Activated naive CD8-positive, alpha-beta T cell (primary cell): Measurements from ENCODE around the gene GPR68.
A peak's percentile ranks its signal among the peaks of the same experiment; 100 is the strongest.

Experiments used
- H3K27ac Mint-ChIP-seq: one replicate; pipeline ENCODE4 v1.8.0; 2021; ENCODE audit warnings: mixed read lengths
- H3K27me3 Mint-ChIP-seq: one replicate; pipeline ENCODE4 v1.8.0; 2021; ENCODE audit warnings: mixed read lengths
- H3K36me3 Mint-ChIP-seq: one replicate; pipeline ENCODE4 v1.8.0; 2021; ENCODE audit warnings: mixed read lengths
- H3K4me1 Mint-ChIP-seq: one replicate; pipeline ENCODE4 v1.8.0; 2021; ENCODE audit warnings: low read depth, mixed read lengths
- H3K4me3 Mint-ChIP-seq: one replicate; pipeline ENCODE4 v1.8.0; 2021; ENCODE audit warnings: mild to moderate bottlenecking, mixed read lengths
- H3K9me3 Mint-ChIP-seq: one replicate; pipeline ENCODE4 v1.8.0; 2021; ENCODE audit warnings: low read depth, mixed read lengths

The GPR68 gene, protein sequence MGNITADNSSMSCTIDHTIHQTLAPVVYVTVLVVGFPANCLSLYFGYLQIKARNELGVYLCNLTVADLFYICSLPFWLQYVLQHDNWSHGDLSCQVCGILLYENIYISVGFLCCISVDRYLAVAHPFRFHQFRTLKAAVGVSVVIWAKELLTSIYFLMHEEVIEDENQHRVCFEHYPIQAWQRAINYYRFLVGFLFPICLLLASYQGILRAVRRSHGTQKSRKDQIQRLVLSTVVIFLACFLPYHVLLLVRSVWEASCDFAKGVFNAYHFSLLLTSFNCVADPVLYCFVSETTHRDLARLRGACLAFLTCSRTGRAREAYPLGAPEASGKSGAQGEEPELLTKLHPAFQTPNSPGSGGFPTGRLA

GRCh38 chr14:91244501-91244901 lies at the start of gene GPR68:
GPR68 (minus strand) TSS chr14:91244704; CDS start chr14:91235050, 9,654 bp downstream.
- H3K9me3 Mint-ChIP-seq, result peaks cover 4% of the 10 kb centered on the region
- peak within 1 kb of the TSS; percentile 100 for H3K27ac Mint-ChIP-seq
- H3K27me3 Mint-ChIP-seq, result no peaks in the 10 kb centered on the region
- peaks cover 87% of the 10 kb centered on the region for H3K4me1 Mint-ChIP-seq
- peaks cover 9% of the 10 kb centered on the region for H3K36me3 Mint-ChIP-seq
- H3K4me3 Mint-ChIP-seq, result peak within 1 kb of the TSS; percentile 75

DNA sequence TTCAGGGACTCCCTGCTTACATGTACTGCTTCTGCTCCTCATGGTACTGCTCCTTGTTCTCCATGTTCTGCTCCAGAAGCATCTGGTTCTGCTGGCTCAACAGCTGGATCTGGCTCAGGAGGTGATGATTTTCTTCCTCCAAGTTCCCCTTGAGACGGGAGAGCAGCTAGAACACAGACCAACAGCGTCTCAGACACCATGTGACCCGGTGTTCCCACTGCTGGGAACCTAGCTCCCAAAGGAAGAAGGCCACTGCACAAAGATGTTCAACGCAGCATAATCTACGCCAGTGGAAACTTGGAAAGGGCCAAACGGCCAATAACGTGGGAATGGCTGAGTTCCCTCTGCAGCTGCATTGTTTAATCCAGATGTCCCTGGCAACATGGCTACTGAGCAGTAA lies 49.6 kb upstream of the GPR68 start:
- H3K36me3 Mint-ChIP-seq, result no peaks in the 10 kb centered on the region
- H3K27ac Mint-ChIP-seq, result peak overlapping the region; percentile 64

GRCh38 chr14:91293281-91293680 lies 48.8 kb upstream of the GPR68 start:
- no peaks in the 10 kb centered on the region for H3K27me3 Mint-ChIP-seq
- H3K36me3 Mint-ChIP-seq, result no peaks in the 10 kb centered on the region
- no peak overlapping the region for H3K4me3 Mint-ChIP-seq
- H3K4me1 Mint-ChIP-seq, result peaks cover 4% of the 10 kb centered on the region
- peak overlapping the region; percentile 81 for H3K27ac Mint-ChIP-seq
- no peaks in the 10 kb centered on the region for H3K9me3 Mint-ChIP-seq

More for the DNA sequence above, 49.6 kb upstream of the GPR68 start:
- Mint-ChIP-seq H3K4me3 (no peak overlapping the region), H3K9me3 (no peaks in the 10 kb centered on the region), H3K4me1 (peaks cover 8% of the 10 kb centered on the region), H3K27me3 (no peaks in the 10 kb centered on the region)

GRCh38 chr14:91292491-91292890 lies 48.0 kb upstream of the GPR68 start:
- Mint-ChIP-seq H3K4me1 (peaks cover 4% of the 10 kb centered on the region), H3K4me3 (no peak overlapping the region), H3K9me3 (no peaks in the 10 kb centered on the region), H3K27ac (peak overlapping the region; percentile 86), H3K27me3 (no peaks in the 10 kb centered on the region), H3K36me3 (no peaks in the 10 kb centered on the region)

GRCh38 chr14:91291786-91292405 lies 47.4 kb upstream of the GPR68 start:
- H3K4me1 Mint-ChIP-seq, result peaks cover 4% of the 10 kb centered on the region
- H3K4me3 Mint-ChIP-seq, result no peak overlapping the region
- no peaks in the 10 kb centered on the region for H3K9me3 Mint-ChIP-seq
- peak overlapping the region; percentile 86 for H3K27ac Mint-ChIP-seq
- H3K36me3 Mint-ChIP-seq, result no peaks in the 10 kb centered on the region
- H3K27me3 Mint-ChIP-seq, result no peaks in the 10 kb centered on the region

DNA sequence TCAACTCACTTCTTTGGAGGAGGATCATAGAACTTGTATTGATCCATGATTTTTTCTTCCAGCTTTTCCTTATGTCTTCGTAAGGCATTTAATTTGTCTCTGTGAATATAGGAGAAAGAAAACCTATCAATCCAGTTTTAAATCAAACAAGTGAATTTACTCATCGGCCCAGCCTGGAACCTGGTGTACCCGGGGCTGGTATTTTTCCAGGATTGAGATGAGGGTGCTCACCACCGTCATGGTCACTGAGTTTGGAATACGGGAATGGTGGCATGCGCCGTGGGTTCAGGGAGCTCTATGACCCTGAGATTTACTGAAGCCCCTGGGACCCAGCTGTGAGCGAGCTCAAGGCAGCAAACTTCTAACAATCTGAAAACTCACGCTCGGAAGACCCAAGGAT lies 46.5 kb upstream of the GPR68 start:
- no peaks in the 10 kb centered on the region for H3K9me3 Mint-ChIP-seq
- H3K27ac Mint-ChIP-seq, result no peak overlapping the region
- H3K36me3 Mint-ChIP-seq, result no peaks in the 10 kb centered on the region
- H3K27me3 Mint-ChIP-seq, result no peaks in the 10 kb centered on the region
- peaks cover 7% of the 10 kb centered on the region for H3K4me1 Mint-ChIP-seq
- no peak overlapping the region for H3K4me3 Mint-ChIP-seq

- peaks cover 14% of the 10 kb centered on the region for H3K4me1 Mint-ChIP-seq
- H3K4me3 Mint-ChIP-seq, result no peak overlapping the region
- no peak overlapping the region for H3K27ac Mint-ChIP-seq
- no peaks in the 10 kb centered on the region for H3K27me3 Mint-ChIP-seq
- no peaks in the 10 kb centered on the region for H3K9me3 Mint-ChIP-seq
- H3K36me3 Mint-ChIP-seq, result peaks cover 5% of the 10 kb centered on the region
Measured at GRCh38 chr14:91289464-91289863, 45.0 kb upstream of the GPR68 start.

DNA sequence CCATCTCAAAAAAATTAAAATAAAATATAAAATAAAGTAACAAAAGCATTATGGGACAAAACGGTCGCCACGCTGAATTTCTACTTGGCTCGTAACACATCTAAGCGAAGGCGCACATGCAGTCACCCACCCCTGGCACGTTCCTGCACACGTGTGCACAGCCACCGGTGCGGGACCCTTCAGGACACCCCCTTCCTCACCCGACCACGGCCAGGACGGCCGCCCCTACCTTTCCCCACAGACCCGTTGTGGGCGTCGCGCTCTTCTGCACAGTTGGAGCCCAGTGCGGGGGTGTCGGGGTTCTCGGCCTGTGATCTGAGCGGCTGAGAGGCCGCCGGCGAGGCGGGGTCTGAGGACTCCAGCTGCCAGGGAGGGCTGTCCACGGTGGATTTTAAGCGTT lies 44.4 kb upstream of the GPR68 start:
- no peak overlapping the region for H3K4me3 Mint-ChIP-seq
- H3K27ac Mint-ChIP-seq, result no peak overlapping the region
- H3K36me3 Mint-ChIP-seq, result peaks cover 5% of the 10 kb centered on the region
- H3K9me3 Mint-ChIP-seq, result no peaks in the 10 kb centered on the region
- no peaks in the 10 kb centered on the region for H3K27me3 Mint-ChIP-seq
- H3K4me1 Mint-ChIP-seq, result peaks cover 10% of the 10 kb centered on the region

- H3K4me1 Mint-ChIP-seq, result peaks cover 11% of the 10 kb centered on the region
- no peaks in the 10 kb centered on the region for H3K9me3 Mint-ChIP-seq
- no peak overlapping the region for H3K4me3 Mint-ChIP-seq
- H3K27ac Mint-ChIP-seq, result peak overlapping the region; percentile 87
- H3K27me3 Mint-ChIP-seq, result no peaks in the 10 kb centered on the region
- peaks cover 5% of the 10 kb centered on the region for H3K36me3 Mint-ChIP-seq
Measured at GRCh38 chr14:91286530-91286937, 42.0 kb upstream of the GPR68 start.

DNA sequence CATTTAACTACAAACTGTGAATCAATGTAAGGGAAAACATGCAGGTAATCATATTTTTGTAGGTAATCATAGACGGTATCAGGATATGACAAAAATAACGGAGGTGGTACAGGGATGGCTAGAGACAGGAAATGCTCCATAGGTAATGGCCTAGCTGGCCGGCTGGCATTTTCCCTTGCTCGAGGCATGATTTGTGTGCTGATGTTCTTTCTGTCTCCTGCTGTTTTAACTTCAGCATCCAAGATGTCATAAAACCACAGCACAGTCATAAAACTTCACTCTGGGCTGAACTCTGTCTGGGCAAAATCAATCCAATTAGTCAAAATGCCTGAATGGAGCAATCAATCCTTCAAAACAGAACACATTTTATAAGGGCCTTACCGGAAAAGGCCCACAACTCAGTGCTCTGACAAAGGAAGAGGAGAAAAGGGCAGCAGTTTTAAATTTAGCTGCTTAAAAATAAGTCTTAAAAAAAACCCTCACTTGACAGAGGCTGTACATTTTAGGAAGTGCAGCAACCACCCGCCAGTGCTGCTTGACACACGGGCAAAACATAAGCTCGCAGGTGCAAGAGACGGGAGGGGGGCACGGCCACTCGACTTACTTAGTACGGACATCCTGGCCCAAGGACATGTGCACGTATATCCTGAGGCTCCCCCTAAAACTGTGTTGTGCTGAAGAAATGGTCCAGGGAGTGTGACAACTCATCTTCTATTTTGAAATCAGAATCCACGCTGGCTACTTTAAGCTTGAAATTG lies 40.5 kb upstream of the GPR68 start:
- Mint-ChIP-seq H3K27me3 (no peaks in the 10 kb centered on the region), H3K36me3 (peaks cover 5% of the 10 kb centered on the region), H3K4me1 (peaks cover 11% of the 10 kb centered on the region), H3K4me3 (no peak overlapping the region), H3K9me3 (no peaks in the 10 kb centered on the region), H3K27ac (peak overlapping the region; percentile 76)

GRCh38 chr14:91284146-91284790 lies 39.8 kb upstream of the GPR68 start:
- H3K9me3 Mint-ChIP-seq, result no peaks in the 10 kb centered on the region
- peaks cover 11% of the 10 kb centered on the region for H3K4me1 Mint-ChIP-seq
- peak overlapping the region; percentile 76 for H3K27ac Mint-ChIP-seq
- no peaks in the 10 kb centered on the region for H3K27me3 Mint-ChIP-seq
- no peak overlapping the region for H3K4me3 Mint-ChIP-seq
- H3K36me3 Mint-ChIP-seq, result peaks cover 5% of the 10 kb centered on the region

DNA sequence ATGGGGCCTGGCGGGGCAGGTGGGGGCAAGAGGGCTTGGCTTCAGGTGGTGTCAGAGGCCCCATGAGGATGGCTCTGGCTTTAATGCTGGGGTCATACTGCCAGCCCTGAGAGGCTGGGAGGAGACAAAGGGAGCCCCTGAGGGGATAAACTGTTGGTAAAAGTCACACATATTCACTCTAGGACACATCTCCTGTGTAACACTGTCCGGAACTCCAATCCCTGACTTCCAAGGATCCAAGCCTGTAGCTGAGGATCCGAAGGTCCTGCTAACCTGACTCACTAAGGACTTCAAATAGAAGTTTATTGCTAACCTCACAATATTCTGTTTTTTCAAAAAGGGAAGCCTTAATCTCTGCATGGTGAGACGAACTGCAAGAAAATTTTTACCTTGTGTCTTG lies 39.2 kb upstream of the GPR68 start:
- H3K4me1 Mint-ChIP-seq, result peaks cover 11% of the 10 kb centered on the region
- H3K4me3 Mint-ChIP-seq, result no peak overlapping the region
- peaks cover 5% of the 10 kb centered on the region for H3K36me3 Mint-ChIP-seq
- H3K27ac Mint-ChIP-seq, result peak overlapping the region; percentile 41
- no peaks in the 10 kb centered on the region for H3K9me3 Mint-ChIP-seq
- H3K27me3 Mint-ChIP-seq, result no peaks in the 10 kb centered on the region

- Mint-ChIP-seq H3K9me3 (no peaks in the 10 kb centered on the region), H3K36me3 (peaks cover 5% of the 10 kb centered on the region), H3K4me1 (peaks cover 11% of the 10 kb centered on the region), H3K4me3 (no peak overlapping the region), H3K27ac (peak overlapping the region; percentile 76), H3K27me3 (no peaks in the 10 kb centered on the region)
Measured at GRCh38 chr14:91282954-91283645, 38.6 kb upstream of the GPR68 start.

GRCh38 chr14:91281346-91281745 lies 36.8 kb upstream of the GPR68 start:
- Mint-ChIP-seq H3K36me3 (peaks cover 5% of the 10 kb centered on the region), H3K4me3 (no peak overlapping the region), H3K9me3 (no peaks in the 10 kb centered on the region), H3K27ac (peak overlapping the region; percentile 28), H3K27me3 (no peaks in the 10 kb centered on the region), H3K4me1 (peaks cover 10% of the 10 kb centered on the region)
